GM18502 (cell line): ENCODE data around the gene RAB7A.

Experiments
- ATAC-seq: cut with Tn5 transposase; IDR thresholded peaks from one replicate; pipeline ENCODE4 v1.9.1; 2021; ENCODE audit warnings: mild to moderate bottlenecking; ENCODE audit not compliant: unreplicated experiment, poor library complexity

RAB7A gene

DNA sequence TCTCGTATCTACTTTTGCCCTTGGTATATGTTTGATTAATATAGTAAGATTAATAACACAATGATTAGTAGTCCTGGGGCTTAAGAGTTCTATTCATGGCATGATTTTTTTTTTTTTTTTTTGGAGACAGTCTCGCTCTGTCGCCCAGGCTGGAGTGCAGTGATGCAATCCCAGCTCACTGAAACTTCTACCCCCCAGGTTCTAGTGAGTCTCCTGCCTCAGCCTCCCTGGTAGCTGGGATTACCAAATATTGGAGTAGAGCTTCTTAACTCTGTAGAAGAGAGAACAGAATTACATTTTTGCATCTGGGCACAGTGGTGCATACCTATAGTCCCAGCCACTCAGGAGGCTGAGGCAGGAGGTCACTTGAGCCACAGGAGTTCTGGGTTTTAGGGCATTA lies 58.9 kb downstream of the RAB7A start:
- ATAC-seq, result no peak

DNA sequence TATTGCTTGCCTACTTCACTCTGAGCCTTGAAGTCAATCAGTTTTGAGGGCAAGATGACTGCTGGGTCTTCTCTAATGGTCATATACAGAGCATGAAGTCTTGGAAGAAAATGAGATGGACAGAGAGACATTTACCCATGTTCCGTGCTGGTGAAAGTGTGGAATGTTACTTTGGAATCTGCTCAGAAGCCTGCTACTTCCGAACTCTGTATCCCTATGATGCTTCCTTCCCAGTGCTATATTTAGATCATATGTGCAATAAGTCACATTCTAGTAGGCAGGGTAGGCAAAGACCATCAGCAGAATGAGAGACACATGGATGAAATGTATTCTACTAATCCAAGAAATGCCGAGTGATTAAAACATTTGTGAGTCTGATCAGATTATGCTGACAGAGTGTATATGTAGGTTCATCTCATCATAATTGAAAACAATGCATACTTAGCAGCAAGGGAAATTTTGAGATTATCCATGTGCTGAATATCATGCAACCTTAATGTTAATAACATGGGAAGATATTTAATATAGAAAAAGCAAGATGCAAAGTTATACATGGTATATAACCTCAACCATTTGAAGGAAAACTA lies 60.5 kb downstream of the RAB7A start:
- no peak for ATAC-seq

DNA sequence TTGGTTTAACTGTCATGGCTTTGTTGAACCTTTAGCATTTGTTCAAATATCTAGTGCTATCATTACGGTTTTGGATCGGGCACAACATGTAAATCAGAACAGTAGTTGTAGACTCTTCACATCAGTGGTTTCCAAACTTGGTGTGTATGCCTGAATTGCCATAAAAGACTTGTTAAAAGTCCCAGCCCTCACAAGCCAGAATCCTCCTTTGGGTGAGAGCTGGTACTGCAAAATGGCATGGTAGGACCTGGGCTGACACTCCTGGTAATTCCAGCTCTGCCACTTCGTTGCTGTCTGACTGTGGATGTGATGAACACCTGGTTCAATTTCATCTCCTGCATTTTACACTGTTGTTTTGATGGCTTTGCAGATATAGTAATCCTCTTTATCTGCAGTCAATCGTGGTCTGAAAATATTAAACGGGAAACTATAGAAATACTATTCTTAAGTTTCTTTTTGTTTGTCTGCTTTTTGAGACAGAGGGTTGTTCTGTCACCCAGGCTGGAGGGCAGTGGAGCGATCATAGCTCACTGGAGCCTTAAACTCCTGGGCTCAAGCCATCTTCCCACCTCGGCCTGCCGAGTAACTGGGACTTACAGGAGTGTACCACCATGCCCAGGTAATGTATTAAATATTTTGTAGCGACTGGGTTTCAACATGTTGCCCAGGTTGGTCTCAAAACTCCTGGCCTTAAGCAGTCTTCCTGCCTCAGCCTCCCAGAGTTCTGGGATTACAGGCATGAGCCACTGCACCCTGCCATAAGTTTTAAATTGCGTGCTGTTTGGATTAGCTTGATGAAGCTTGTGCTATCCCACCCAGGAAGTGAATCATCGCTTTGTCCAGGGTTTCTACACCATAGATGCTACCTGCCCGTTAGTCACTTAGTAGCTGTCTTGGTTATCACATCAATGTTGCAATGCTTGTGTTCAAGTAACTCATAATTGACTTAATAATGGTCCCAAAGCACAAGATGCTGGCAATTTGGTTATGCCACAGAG lies 61.6 kb downstream of the RAB7A start:
- ATAC-seq, result peak; percentile 48

DNA sequence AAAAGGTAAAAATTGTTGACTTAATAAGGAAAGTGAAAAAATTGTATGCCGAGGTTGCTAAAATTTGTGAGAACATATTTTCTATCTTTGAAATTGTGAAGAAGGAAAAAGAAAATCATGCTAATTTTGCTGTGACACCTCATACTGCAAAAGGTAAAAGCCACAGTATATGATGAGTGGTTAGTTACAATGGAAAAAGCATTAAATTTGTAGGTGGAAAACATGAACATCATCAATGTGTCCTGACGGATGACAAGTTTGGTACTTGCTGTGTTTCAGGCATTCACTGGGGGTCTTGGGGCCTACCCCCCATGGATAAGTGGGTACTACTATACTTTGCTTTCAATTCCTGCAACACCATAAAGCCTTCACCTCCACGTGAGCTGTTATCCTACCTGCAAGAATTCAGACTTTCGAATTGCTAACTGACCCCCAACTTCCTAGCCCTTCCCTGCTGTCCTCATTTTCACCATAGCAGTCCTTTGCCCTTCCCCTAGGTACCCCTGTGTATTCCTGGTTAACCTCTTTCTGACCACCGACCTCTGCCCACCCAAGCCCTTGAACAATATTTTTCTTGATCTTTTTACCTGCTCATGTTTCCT lies 62.4 kb downstream of the RAB7A start:
- ATAC-seq, result no peak

DNA sequence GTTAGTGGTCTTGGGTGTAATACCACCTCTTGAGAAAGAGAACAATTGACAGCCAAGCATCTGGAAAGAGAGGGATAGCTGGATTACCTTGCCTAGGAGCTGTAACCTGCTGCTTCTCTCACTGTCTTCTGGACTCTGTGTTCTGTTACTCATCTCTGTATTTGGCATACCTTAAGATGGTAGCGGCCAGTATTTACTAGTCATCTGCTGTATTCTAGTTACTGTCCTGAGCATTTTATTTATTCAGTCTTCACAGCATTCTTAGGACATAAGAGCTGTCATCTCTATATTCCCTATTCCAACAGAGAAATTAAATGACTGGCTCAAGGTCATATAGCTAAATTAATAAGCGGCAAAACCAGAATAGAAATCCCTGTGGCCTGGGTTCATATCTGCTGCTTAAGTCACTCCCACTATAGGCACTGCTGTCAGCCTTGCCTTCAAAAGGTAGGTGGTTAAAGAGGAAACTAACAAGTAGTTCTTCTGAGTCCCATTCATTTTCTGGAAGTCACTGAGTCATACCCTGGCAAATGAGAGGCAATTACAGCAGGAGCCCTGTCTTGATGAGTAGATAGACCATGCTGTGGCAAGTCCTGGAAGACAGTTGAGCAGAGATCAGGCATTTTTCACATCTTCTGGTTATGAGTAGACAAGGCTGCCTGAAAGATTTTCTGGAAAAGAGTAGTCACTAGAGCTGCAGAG lies 68.2 kb downstream of the RAB7A start:
- no peak for ATAC-seq

DNA sequence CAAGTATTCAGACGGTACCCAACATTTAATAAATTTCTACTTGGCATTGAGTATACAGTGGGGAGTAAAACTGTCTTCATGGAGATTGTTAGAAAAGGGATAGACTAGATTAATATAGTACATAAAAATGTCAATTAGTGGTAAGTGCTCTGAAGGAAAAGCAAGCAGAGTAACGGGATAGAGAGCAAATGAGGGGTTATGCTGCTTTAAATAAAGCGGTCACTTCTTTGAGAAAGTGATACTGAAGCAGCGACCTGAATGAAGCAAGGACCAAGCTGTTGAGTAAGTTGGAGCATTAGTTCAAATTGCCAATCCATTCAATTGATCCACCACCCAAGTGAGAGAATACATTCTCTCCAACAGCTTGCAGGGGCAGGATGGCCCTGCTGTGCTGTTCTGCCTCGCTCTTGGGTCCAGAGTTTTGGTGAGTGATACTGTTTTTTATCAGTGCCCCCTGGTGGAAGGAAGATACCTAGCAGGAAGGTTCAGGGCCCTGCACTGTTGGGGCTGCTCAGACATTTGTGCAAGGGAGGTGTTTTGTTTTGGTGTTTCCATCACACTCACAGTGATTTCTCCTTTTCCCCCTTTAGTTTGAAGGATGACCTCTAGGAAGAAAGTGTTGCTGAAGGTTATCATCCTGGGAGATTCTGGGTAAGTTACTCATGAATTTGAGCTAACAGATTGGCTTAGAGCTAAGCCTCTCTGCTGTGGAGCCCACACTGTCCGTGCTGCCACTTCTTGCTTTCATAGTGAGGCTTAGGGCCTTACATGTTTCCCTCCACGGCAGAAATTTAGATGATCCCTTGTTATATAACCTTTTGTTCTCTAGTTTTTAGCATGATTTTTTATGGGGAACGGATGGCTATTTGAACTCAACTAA lies 69.0 kb downstream of the RAB7A start:
- peak; percentile 81 for ATAC-seq

DNA sequence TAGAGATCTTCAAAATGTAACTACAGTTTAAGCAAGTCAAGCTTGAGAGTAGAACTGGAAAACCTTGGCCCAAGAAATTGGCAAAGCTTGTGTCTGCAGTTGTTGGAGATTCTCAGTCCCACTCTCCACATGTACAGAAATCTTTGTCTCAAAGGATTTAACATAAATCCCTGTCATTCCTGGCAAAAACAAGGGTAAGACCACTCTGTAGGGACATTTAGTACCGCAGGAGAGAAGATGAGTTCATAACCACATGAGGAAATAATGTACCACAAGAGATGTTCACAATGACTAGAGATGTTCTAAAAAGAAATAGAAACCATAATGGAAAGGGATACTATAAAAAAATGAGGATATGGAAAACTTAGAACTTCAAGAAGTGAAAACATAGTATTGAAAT lies 73.7 kb downstream of the RAB7A start:
- ATAC-seq, result no peak

DNA sequence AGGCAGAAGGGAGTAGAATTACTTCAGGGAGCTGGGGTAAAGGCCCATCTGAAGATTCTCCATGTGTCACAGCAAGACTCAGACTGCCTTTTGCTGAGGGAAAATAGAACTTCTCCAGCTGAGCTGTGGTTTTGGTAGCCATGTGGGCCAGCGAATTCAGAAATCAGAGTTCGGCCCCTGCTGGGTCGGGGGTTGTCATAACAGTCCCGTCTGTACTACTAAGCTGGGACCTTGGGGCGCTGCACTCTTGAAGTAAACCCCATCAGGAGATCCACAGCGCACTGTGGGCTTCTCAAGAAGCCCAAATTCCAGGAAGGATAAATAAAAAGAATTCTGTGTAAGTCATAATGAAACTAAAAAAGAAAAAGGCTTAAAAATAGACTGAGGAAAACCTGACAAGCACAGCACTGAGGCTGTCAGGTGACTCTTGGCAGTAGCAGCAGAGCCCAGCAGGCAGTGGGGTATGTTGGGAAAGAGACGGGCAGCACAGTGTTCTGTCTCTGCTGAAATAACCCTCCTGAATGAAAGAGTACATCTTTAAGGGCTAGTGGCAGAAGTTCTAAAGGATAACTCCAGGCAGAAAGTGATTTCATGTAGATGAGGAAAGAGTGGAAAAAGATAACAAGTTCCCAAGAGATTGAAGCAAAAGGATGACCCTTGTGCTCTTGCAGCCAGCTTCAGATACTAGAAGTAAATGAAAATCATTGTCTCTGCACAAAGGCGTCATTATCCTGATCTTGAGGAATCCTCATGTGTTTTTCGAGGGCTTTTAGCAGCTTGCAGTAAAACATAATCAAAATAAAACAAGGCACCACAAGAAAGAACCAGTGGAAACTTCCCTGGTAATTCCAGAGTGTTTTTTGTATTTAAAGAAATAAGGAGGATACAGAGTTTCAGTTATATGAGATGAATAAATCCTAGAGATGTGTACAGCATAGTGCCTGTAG lies 74.5 kb downstream of the RAB7A start:
- no peak for ATAC-seq

DNA sequence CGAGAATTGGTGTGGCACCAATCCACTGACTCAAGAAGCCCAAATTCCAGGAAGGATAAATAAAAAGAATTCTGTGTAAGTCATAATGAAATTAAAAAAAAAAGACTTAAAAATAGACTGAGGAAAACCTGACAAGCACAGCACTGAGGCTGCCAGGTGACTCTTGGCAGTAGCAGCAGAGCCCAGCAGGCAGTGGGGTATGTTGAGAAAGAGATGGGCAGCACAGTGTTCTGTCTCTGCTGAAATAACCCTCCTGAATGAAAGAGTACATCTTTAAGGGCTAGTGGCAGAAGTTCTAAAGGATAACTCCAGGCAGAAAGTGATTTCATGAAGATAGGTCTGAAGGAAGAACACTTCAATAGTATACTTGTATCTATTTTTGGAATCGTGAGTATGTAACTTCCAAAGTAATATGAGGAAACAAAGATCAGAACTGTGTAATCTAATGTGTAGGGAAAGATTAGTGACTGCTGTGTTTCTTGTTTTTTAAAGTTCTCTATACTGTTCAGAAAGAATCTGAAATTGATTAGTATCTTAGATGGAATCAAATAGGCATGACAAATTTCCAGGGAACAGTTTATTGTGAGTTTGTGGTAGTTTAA lies 75.9 kb downstream of the RAB7A start:
- ATAC-seq, result no peak

DNA sequence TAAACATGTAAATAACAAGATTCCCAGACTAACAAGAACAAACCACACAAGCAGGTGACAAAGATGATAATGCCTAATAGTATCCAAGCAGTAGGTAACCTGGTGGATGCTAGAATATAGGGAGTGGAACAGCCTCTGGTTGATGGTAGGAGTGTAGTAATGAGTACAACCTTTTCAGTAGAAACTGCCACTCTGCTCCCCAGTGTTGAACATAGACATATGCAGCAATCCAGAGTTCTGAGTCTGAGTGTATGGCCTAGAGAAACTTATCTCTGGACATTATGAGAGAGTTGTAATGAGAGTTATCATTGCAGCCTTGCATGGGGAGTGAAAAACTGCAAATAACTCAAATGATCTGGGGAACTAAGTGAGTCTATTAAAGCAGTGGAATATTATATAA lies 77.3 kb downstream of the RAB7A start:
- no peak for ATAC-seq

DNA sequence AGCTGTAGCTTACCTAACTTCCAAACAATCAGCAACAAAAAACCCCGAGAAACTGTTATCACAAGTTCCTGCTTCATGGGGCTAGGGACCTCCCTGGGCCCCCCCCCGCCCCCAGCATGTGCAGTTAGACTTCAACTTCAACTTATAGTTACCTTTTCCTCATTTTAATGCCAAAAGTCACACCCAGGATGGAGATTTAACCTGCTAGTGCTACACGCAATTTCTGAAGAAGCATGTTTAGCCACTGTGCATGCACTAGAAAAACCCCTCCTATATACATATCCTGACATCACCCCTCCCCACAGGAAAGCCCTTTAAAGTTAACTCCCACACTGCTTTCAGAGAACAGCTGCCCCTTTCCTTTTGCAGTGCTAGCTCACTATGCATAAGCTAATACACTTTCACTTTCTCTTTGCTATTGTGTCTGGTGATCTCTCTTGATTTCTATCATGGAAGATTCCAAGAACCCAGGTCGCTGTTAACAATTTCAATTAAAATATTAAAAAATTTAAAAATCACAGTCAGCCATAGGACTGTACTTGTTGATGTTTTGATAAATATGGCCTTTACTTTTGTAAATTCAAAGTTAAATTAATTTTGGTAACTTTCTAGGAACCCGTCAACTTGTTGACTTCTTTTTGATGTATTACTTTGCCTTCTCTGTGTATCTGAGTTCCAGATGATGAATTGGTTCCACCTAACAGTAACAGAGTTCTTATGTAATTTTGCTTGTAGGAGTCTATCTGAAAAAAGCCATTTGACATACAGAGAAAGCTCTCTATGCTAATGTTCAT lies 78.2 kb downstream of the RAB7A start:
- ATAC-seq, result peak; percentile 89

DNA sequence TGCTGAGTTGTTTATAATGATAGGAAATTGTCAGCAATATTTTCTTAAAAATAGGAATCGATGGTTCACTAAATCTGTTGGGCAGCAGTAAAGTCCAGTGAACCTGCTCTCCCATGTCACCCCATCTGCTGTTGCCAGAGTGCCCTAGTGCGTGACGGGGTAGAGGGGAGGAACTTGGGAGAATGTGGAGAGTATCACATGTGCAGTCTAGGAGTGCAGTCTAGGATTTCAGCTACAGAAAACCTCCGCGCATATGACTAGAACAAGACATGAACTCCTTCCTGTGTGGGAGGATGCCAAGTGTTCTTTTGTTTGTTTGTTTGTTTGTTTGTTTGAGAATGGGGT lies 78.8 kb downstream of the RAB7A start:
- no peak for ATAC-seq

DNA sequence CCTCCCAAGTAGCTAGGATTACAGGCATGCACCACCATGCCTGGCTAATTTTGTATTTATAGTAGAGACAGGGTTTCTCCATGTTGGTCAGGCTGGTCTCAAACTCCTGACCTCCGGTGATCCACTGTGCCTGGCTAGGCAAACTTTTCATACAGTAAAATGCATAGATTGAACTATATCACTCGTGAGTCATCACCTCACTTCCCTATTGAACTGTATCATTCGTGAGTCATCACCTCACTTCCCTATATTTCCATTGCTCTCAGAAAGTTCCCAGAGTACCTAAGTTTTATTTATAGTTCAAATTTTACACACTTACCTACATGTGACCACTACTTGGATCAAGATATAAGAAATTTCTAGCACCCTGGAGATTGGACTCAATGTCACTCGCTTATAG lies 79.8 kb downstream of the RAB7A start:
- ATAC-seq, result no peak

DNA sequence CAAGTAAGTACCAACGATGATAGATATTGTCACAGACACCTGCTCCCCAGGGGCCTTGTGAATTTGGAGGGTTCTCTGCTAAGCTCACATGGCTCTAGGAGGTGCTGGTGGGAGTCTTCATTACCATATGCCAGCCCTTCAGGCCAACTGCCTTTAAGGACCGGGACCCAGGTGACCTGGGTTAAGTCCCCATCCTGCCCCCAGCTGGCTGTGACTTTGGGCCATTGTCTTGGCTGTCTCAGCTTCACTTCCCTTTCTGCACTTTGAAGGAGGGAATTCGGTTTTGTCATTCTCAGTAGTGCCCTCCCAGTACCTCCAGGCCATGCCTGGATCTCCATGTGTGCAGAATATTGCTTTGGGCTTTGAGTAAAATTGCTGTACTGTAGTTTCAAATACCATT lies 80.6 kb downstream of the RAB7A start:
- ATAC-seq, result no peak

DNA sequence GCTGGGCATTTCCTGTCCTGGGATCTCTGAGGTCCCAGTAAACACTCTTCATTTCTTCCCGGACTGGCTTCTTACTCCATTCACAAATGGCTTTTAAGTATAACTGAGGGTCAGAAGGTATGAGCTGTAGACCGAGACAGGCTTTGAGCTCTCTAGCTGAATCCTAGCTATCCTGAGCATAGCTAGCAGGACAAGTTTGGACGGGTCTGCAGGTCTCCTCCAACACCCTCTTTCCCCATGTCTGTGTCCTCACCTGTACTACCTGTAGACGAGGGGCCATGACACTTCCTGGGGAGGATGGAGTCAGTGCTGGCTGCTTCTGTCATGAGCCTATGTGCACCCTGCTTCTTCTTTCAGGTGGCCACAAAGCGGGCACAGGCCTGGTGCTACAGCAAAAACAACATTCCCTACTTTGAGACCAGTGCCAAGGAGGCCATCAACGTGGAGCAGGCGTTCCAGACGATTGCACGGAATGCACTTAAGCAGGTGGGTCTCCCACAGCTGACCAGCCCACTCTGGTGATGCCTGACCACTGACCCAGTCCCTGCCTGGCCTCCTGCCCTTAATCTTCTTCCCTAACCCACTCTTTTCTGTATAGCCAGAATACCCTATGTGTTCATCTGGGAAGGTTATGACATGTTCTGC lies 81.3 kb downstream of the RAB7A start:
- ATAC-seq, result no peak

DNA sequence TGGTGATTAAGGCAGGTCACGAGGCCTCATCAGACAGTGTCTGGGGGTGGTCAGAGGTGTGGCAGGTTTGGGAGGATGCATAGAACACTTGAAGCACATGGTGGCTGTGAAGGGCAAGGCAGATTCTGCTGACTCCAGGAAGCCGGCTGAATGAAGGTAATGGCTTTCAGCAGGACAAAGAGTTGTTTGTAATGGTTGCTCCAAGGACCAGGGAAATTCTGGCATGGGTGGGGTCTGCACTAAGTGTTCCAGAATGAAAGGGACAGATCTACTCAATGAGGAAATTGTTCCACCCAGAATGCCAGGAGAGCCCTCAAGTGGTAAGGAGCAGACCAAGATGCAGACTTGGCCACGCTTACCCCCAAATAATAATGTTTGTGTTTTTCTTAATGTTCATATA lies 82.7 kb downstream of the RAB7A start:
- no peak for ATAC-seq

DNA sequence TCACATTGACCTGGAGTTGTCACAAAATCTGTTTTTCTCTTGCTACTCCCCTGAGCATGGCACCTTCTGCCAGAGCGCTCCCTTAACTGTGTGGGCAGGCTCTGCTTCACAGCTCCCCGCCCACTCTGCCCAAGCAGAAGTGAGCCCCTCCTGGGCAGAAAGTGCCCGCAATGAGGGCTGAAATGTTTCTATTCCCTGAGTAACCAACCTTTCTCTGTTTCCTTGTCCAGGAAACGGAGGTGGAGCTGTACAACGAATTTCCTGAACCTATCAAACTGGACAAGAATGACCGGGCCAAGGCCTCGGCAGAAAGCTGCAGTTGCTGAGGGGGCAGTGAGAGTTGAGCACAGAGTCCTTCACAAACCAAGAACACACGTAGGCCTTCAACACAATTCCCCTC lies 87.1 kb downstream of the RAB7A start:
- ATAC-seq, result no peak
